Naive thymus-derived CD8-positive, alpha-beta T cell (primary cell): ENCODE results near the gene ADIPOQ. TPM values are rescaled to one million over a fixed set of nuclear protein-coding genes. Genes with fewer than 3 reads are reported as not detected.
"Not testable (repeated sequence)": the region's sequence is repeated elsewhere in the genome, so short reads cannot be mapped to it uniquely, and the experiment has no call there.

Experiments
- ATAC-seq, 2 donors: fragments of 150-1000 bp; cut with Tn5 transposase in 1 of 2; sonication (Bioruptor Pico), chemical (Tn5 transposase) in 1 of 2; 1 replicate in 1 of 2; 2 replicates in 1 of 2; pipeline ENCODE4 v1.10.0; 2021; ENCODE audit warnings: mild to moderate bottlenecking in 2 of 2, moderate library complexity in 2 of 2
- POLR2A ChIA-PET: fragments of 350-600 bp; sonication (Branson Sonifier 250); formaldehyde crosslinking; loops from one replicate; lab custom pipeline; 2021; ENCODE audit warnings: antibody characterized with exemption; lab: Charles Lee
- DNase-seq, 10 donors: peaks; one replicate each; pipeline versions ENCODE4 v3.0.0 to v3.0.0-alpha.2; 2020 to 2022
- H3K27ac Mint-ChIP-seq, 10 donors: one replicate each; pipeline ENCODE4 v1.8.0; 2020 to 2022; ENCODE audit warnings: mild to moderate bottlenecking in 10 of 10, mixed read lengths in 10 of 10, moderate library complexity in 4 of 10, inconsistent platforms in 1 of 10
- H3K27me3 Mint-ChIP-seq, 5 donors: one replicate each; pipeline ENCODE4 v1.8.0; 2021 to 2022; ENCODE audit warnings: mixed read lengths in 5 of 5
- H3K36me3 Mint-ChIP-seq, 3 donors: one replicate each; pipeline ENCODE4 v1.8.0; 2020 to 2022; ENCODE audit warnings: mixed read lengths in 3 of 3, mild to moderate bottlenecking in 2 of 3, inconsistent platforms in 1 of 3
- H3K4me1 Mint-ChIP-seq, 4 donors: one replicate each; pipeline ENCODE4 v1.8.0; 2021 to 2022; ENCODE audit warnings: mixed read lengths in 4 of 4
- H3K4me3 Mint-ChIP-seq, 10 donors: one replicate each; pipeline ENCODE4 v1.8.0; 2020 to 2022; ENCODE audit warnings: mild to moderate bottlenecking in 10 of 10, mixed read lengths in 10 of 10, moderate library complexity in 6 of 10, inconsistent platforms in 1 of 10
- H3K9me3 Mint-ChIP-seq, 9 donors: one replicate each; pipeline ENCODE4 v1.8.0; 2020 to 2022; ENCODE audit warnings: mixed read lengths in 9 of 9, mild to moderate bottlenecking in 3 of 9, inconsistent platforms in 1 of 9, moderate library complexity in 1 of 9
- polyA plus RNA-seq, 3 donors: library from polyadenylated mRNA; unstranded; fragments of 300-500 nt; fragmentation: Illumina TruSeq; gene quantifications; one replicate each; pipeline ENCODE4 v1.2.3, GENCODE V29; 2021
- total RNA-seq, 8 experiments: library from RNA in 2 of 8; stranded (reverse) in 2 of 8; gene quantifications; one replicate each; pipeline ENCODE4 v1.2.3 and lab custom pipeline; 2021 to 2026

ADIPOQ gene
- total and polyA plus RNA-seq, 5 experiments from 2014 or later: not detected

DNA sequence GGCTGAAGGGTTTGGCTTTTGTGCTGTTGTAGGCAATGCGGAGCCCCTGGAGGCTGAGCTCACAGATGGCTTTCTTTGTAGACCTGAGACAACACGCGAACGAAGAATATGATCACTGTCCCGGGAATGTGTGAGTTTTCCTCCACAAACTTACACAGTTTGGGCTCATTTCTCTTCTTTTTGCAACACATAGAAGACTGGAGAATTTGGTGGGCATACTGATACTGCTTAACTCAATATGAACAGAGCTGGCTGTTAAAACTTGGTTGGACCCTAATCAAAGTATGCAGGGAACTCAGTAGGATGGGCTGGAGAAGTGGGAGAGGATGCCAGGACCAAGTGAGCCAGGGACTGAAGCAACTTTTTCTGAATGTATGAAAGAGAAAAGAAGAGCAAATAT, 24.0 kb upstream of the ADIPOQ start:
- H3K27ac Mint-ChIP-seq: no peak overlapping the region
- peaks cover 0 to 5% (median 1%) of the 10 kb centered on the region in 5 donors for H3K27me3 Mint-ChIP-seq
- DNase-seq (no peak), ATAC-seq (no peak)
- no peaks in the 10 kb centered on the region for H3K36me3 Mint-ChIP-seq
- H3K4me3 Mint-ChIP-seq: no peak overlapping the region
- no peaks in the 10 kb centered on the region for H3K4me1 Mint-ChIP-seq
- POLR2A ChIA-PET: interaction anchor here (0.5 kb wide), 1 partner anchor 152 kb away, joined by 3 read pairs; no protein-coding TSS in a partner anchor
- no peaks in the 10 kb centered on the region for H3K9me3 Mint-ChIP-seq

- DNase-seq: no peak
- H3K9me3 Mint-ChIP-seq: no peaks in the 10 kb centered on the region
- no peak overlapping the region for H3K27ac Mint-ChIP-seq
- POLR2A ChIA-PET: interaction anchor here (1.4 kb wide), 1 partner anchor 36 kb away, joined by 4 read pairs; the partner anchor contains the start of gene EIF4A2
- H3K4me1 Mint-ChIP-seq: no peaks in the 10 kb centered on the region
- no peak overlapping the region for H3K4me3 Mint-ChIP-seq
- no peak for ATAC-seq
- H3K36me3 Mint-ChIP-seq: no peaks in the 10 kb centered on the region
- H3K27me3 Mint-ChIP-seq: peaks cover 0 to 2% (median 1%) of the 10 kb centered on the region in 5 donors
Measured at GRCh38 chr3:186818956-186819355, 23.6 kb upstream of the ADIPOQ start.

- DNase-seq: peak in 4 of 10 donors; percentile 23 to 55 (median 54)
- Mint-ChIP-seq H3K4me1 (peaks cover 5 to 17% (median 14%) of the 10 kb centered on the region in 4 donors), H3K27me3 (peaks cover 14 to 25% (median 23%) of the 10 kb centered on the region in 5 donors), H3K36me3 (no peaks in the 10 kb centered on the region), H3K9me3 (no peaks in the 10 kb centered on the region), H3K27ac (no peak overlapping the region), H3K4me3 (no peak overlapping the region)
- POLR2A ChIA-PET: interaction anchor here (1.0 to 1.9 kb wide), 4 partner anchors 38 to 246 kb away, joined by 3 to 14 read pairs (median 6); partner anchors contain the start of gene EIF4A2
- ATAC-seq: peak in 1 of 2 donors; percentile 34
Measured at GRCh38 chr3:186821429-186822387, 20.8 kb upstream of the ADIPOQ start.

DNA sequence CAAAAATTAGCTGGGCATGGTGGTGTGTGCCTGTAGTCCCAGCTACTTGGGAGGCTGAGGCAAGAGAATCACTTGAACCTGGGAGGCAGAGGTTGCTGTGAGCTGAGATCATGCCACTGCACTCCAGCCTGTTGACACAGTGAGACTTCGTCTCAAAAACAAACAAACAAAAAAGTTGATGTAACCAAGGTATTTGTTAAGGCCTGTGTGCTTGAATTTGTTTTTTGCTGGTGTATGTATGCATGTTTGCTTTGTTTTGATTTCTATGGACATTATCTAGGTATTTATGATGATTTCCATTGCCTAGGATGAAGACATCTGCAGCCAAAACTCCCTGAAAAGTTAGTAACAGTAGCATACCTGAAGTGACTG, 20.1 kb upstream of the ADIPOQ start:
- ATAC-seq, H3K27ac Mint-ChIP-seq, H3K4me3 Mint-ChIP-seq, H3K9me3 Mint-ChIP-seq, H3K36me3 Mint-ChIP-seq, DNase-seq: not testable (repeated sequence)
- H3K27me3 Mint-ChIP-seq: peaks cover 14 to 28% (median 23%) of the 10 kb centered on the region in 5 donors
- peaks cover 5 to 19% (median 14%) of the 10 kb centered on the region in 4 donors for H3K4me1 Mint-ChIP-seq
- POLR2A ChIA-PET: interaction anchor here (1.6 to 1.9 kb wide), 3 partner anchors 38 to 206 kb away, joined by 4 to 14 read pairs (median 9); partner anchors contain the start of gene EIF4A2

DNA sequence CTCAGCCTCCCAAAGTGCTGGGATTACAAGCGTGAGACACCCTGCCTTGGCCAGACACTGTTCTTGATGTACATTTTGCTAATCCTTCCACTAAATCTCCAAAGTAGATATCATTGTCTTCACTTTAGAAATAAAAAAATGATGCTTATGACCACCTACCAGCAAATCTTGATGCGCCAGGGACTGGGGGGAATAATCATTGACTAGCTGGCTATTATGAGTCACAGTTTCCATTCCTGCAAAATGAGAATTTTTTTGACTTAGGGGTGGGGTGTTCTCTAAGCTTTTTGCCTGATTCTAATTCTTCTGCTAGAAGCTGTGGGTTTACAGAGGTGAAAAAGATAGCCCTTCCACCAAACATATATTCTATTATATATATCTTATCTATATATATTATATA, 19.1 kb upstream of the ADIPOQ start:
- POLR2A ChIA-PET: interaction anchor here (0.7 to 3.1 kb wide), 3 partner anchors 39 to 261 kb away, joined by 3 to 14 read pairs (median 3); partner anchors contain the start of gene EIF4A2
- Mint-ChIP-seq H3K36me3 (no peaks in the 10 kb centered on the region), H3K27me3 (peaks cover 17 to 35% (median 26%) of the 10 kb centered on the region in 5 donors), H3K9me3 (no peaks in the 10 kb centered on the region), H3K27ac (no peak overlapping the region), H3K4me1 (peaks cover 8 to 24% (median 19%) of the 10 kb centered on the region in 4 donors), H3K4me3 (no peak overlapping the region)
- ATAC-seq (no peak), DNase-seq (no peak)

DNA sequence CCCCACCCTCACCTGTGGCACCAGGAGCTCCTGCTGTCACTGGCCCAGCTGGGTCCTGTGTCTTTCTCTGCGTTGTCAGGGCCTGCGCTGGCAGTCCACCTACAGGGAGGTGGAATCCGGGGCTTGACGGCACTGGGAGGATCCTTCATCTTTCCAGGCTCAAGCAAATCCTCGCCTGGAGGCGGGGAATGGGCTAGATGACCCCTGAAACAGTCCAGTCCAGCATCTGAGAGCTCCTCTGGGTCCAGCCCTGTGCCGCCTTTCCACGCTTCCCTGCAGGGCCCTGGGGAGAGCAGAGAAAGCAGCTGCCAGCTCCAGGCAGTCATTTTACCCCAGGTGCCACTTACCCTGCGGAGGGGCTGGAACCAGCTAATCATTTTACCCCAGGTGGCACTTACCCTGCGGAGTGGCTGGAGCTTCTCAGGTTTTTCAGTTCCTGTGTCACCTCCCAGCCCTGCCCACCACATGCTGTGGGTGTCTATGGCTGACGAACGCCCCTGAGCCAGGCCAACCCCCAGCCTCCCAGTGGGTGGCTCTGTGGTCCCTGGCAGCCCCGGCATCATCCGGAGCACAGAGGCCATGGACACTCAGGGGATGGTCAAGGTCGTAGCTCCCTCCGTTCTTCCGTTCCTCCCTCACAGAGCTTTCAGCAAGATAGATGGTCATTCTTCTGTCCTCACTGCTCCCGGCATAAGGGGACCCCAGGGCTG, 17.9 kb upstream of the ADIPOQ start:
- ATAC-seq (no peak), DNase-seq (no peak)
- Mint-ChIP-seq H3K27me3 (peaks cover 19 to 45% (median 31%) of the 10 kb centered on the region in 5 donors), H3K36me3 (no peaks in the 10 kb centered on the region), H3K4me1 (peaks cover 8 to 26% (median 21%) of the 10 kb centered on the region in 4 donors), H3K9me3 (no peaks in the 10 kb centered on the region), H3K4me3 (peak overlapping the region in 2 of 10 donors; percentile 29), H3K27ac (peak overlapping the region in 2 of 10 donors; percentile 4 to 60)
- POLR2A ChIA-PET: interaction anchor here (1.4 to 3.1 kb wide), 3 partner anchors 40 to 243 kb away, joined by 3 to 14 read pairs (median 3); partner anchors contain the start of gene EIF4A2

GRCh38 chr3:186825294-186825821, 17.2 kb upstream of the ADIPOQ start:
- peak overlapping the region in 8 of 10 donors; percentile 55 to 85 (median 80) for H3K4me3 Mint-ChIP-seq
- POLR2A ChIA-PET: interaction anchor here (1.4 to 3.1 kb wide), 2 partner anchors 41 to 242 kb away, joined by 3 to 14 read pairs; partner anchors contain the start of gene EIF4A2
- H3K27me3 Mint-ChIP-seq: peaks cover 25 to 53% (median 37%) of the 10 kb centered on the region in 5 donors
- peaks cover 8 to 26% (median 21%) of the 10 kb centered on the region in 4 donors for H3K4me1 Mint-ChIP-seq
- DNase-seq (peak in 2 of 10 donors; percentile 10 to 18), ATAC-seq (peak; percentile 27 to 35)
- no peaks in the 10 kb centered on the region for H3K36me3 Mint-ChIP-seq
- H3K27ac Mint-ChIP-seq: peak overlapping the region in 2 of 10 donors; percentile 8 to 60
- H3K9me3 Mint-ChIP-seq: no peaks in the 10 kb centered on the region

GRCh38 chr3:186825872-186826409, 16.6 kb upstream of the ADIPOQ start:
- peaks cover 8 to 26% (median 21%) of the 10 kb centered on the region in 4 donors for H3K4me1 Mint-ChIP-seq
- H3K4me3 Mint-ChIP-seq: peak overlapping the region; percentile 55 to 85 (median 78)
- ATAC-seq (no peak), DNase-seq (peak in 1 of 10 donors; percentile 9)
- POLR2A ChIA-PET: interaction anchor here (3.1 kb wide), 1 partner anchor 42 kb away, joined by 14 read pairs; the partner anchor contains the start of gene EIF4A2
- peak overlapping the region in 2 of 10 donors; percentile 5 to 8 for H3K27ac Mint-ChIP-seq
- peaks cover 29 to 58% (median 41%) of the 10 kb centered on the region in 5 donors for H3K27me3 Mint-ChIP-seq
- no peaks in the 10 kb centered on the region for H3K9me3 Mint-ChIP-seq
- H3K36me3 Mint-ChIP-seq: no peaks in the 10 kb centered on the region

DNA sequence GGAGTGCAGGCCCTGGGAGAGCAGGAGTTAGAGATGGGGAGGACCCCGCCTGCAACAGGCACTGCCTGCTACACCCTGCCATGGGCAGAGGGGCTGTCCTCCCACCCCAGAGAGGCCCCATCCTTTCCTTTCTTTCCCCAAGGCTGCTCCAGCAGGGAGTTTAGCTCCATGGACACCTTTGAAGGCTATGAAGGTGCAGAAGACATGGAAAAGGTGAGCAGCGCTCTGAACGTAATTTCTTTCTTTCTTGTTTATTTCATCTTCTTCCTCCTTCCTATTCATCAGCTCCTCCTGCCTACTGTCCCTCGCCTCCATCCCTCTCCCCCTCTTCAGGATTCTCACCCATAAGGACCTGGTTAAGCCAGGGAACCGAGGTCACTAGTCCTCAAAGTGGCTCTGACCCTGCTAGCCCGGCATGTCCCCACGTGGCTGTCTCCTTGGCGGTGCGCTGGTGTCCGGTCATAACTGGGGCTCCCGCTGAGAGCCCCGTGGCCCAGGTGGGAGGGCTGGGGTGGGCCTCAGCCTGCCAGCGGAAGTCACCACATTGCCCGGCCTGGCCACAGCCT, 16.0 kb upstream of the ADIPOQ start:
- POLR2A ChIA-PET: interaction anchor here (1.2 to 2.8 kb wide), 4 partner anchors 43 to 211 kb away, joined by 3 to 38 read pairs (median 5); partner anchors contain the start of gene EIF4A2
- peak overlapping the region; percentile 55 to 85 (median 78) for H3K4me3 Mint-ChIP-seq
- peak in 1 of 10 donors; percentile 9 for DNase-seq
- peaks cover 8 to 26% (median 21%) of the 10 kb centered on the region in 4 donors for H3K4me1 Mint-ChIP-seq
- no peak for ATAC-seq
- no peaks in the 10 kb centered on the region for H3K36me3 Mint-ChIP-seq
- peak overlapping the region in 3 of 10 donors; percentile 5 to 92 (median 39) for H3K27ac Mint-ChIP-seq
- H3K27me3 Mint-ChIP-seq: peaks cover 31 to 64% (median 44%) of the 10 kb centered on the region in 5 donors
- no peaks in the 10 kb centered on the region for H3K9me3 Mint-ChIP-seq

DNA sequence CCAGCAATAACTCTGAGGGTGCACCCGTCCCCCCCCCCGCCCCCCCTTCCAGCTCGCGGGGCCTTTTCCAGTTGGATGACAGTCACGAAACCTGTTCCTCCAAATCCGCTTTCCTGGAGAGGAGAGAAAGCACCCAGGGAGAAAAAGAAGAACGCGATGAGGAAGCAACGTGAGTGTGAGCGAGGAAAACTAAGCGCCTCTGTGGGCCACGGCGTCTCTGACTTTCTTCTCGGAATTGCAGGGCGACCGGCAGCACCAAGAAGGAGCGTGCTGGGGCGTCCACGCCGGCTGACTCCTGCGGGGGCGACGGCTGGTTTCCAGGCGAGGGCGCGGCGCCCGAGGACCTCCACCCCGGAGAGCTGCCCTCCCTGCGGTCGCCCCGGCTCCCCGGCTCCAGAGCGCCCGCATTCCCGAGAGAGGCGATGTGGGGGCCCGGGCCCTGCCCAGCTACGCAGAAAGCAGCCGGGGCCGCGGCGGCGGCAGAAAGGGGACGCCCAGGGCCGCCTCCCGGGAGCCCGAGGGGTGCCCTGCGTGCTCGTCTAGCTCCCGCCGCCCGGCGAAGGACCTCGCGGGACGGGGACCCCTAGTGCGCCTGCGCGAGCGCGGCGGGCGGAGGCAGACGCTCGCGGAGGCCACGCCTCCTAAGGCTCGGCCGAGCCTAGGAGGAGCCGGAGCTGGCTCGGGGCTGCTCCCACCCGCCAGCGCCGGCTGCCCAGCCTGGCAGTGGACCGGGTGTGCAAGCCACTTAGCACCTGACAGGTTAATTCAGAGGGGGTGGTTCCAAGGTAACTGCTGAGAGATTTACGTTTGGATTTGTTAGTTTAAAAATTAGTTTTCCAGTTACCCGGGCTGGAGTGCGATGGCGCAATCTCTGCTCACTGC, 15.3 kb upstream of the ADIPOQ start:
- H3K27ac Mint-ChIP-seq: peak overlapping the region in 1 of 10 donors; percentile 29
- ATAC-seq: peak; percentile 89 to 92
- H3K4me3 Mint-ChIP-seq: peak overlapping the region; percentile 55 to 85 (median 76)
- peaks cover 36 to 71% (median 50%) of the 10 kb centered on the region in 5 donors for H3K27me3 Mint-ChIP-seq
- H3K9me3 Mint-ChIP-seq: no peaks in the 10 kb centered on the region
- peak; percentile 76 to 91 (median 85) for DNase-seq
- peaks cover 8 to 26% (median 21%) of the 10 kb centered on the region in 4 donors for H3K4me1 Mint-ChIP-seq
- POLR2A ChIA-PET: interaction anchor here (0.8 to 2.8 kb wide), 6 partner anchors 18 to 257 kb away, joined by 3 to 38 read pairs (median 3); partner anchors contain the start of genes DNAJB11 and EIF4A2
- H3K36me3 Mint-ChIP-seq: no peaks in the 10 kb centered on the region
